Measurements from ENCODE around the gene KCTD19.

The KCTD19 gene

GRCh38 chr16:67241008-67241900, 85.3 kb downstream of the KCTD19 start:
- DNase-seq = no peak

GRCh38 chr16:67240506-67240905, 86.0 kb downstream of the KCTD19 start:
- no peak for DNase-seq

All from stimulated activated CD4-positive, alpha-beta T cell treated with anti-CD3 and anti-CD28 coated beads, Interleukin-2, amount 100 ng/mL, for 48 hours (primary cell).